Caco-2 (cell line): ENCODE measurements around the gene NFKBIL1. TPM values are rescaled to one million over a fixed set of nuclear protein-coding genes. Genes with fewer than 3 reads are reported as not detected.

Experiments used
- BruUV-seq: library from RNA; stranded (reverse); fragments of 400-500 nt; replicated peaks from 2 replicates; lab custom pipeline; 2021; lab: Mats Ljungman, UMichigan
- CTCF ChIA-PET: fragments of 300-600 bp; sonication (Branson Sonifier 250); formaldehyde crosslinking; loops from one replicate; lab custom pipeline; 2022; ENCODE audit warnings: antibody characterized with exemption; lab: Charles Lee
- POLR2A ChIA-PET: fragments of 300-600 bp; sonication (Branson Sonifier 250); formaldehyde crosslinking; loops from one replicate; lab custom pipeline; 2022; ENCODE audit warnings: antibody characterized with exemption; lab: Charles Lee
- DNase-seq, 2 experiments: peaks; one replicate each; pipeline versions ENCODE4 v3.0.0 to v3.0.0-alpha.2; 2020 to 2022
- H3K27me3 ChIP-seq: replicated peaks from 2 replicates; pipeline ENCODE4 v1.6.0; 2011; ENCODE audit warnings: low read length; ENCODE audit not compliant: control insufficient read depth, insufficient read depth
- H3K36me3 ChIP-seq: 2 replicates; pipeline ENCODE4 v1.5.1; 2011; ENCODE audit warnings: low read length; ENCODE audit not compliant: control insufficient read depth, insufficient read depth
- H3K4me1 ChIP-seq: fragments of 250-450 bp; sonication (Bioruptor Pico); 2 replicates; pipeline ENCODE4 v1.5.1; 2020; ENCODE audit warnings: mild to moderate bottlenecking
- H3K4me3 ChIP-seq: 2 replicates; pipeline ENCODE4 v1.5.1; 2011; ENCODE audit warnings: low read depth, mild to moderate bottlenecking, control low read depth, low read length
- H3K9me3 ChIP-seq: fragments of 250-450 bp; sonication (Bioruptor Pico); 2 replicates; pipeline ENCODE4 v1.5.1; 2020; ENCODE audit warnings: mild to moderate bottlenecking, moderate library complexity
- H3K27ac Mint-ChIP-seq: one replicate; pipeline ENCODE4 v1.8.0; 2022; ENCODE audit warnings: mixed read lengths; ENCODE audit not compliant: unreplicated experiment
- H3K27me3 Mint-ChIP-seq: one replicate; pipeline ENCODE4 v1.8.0; 2022; ENCODE audit warnings: mixed read lengths; ENCODE audit not compliant: insufficient read depth, unreplicated experiment
- H3K36me3 Mint-ChIP-seq: one replicate; pipeline ENCODE4 v1.8.0; 2022; ENCODE audit warnings: mild to moderate bottlenecking, mixed read lengths; ENCODE audit not compliant: insufficient read depth, unreplicated experiment
- H3K4me1 Mint-ChIP-seq: one replicate; pipeline ENCODE4 v1.8.0; 2022; ENCODE audit warnings: low read depth, mixed read lengths; ENCODE audit not compliant: unreplicated experiment
- H3K4me3 Mint-ChIP-seq: one replicate; pipeline ENCODE4 v1.8.0; 2022; ENCODE audit warnings: mild to moderate bottlenecking, moderate library complexity, mixed read lengths; ENCODE audit not compliant: unreplicated experiment
- H3K9me3 Mint-ChIP-seq: one replicate; pipeline ENCODE4 v1.8.0; 2022; ENCODE audit warnings: mixed read lengths; ENCODE audit not compliant: unreplicated experiment
- CTCF ChIP-seq, 2 experiments: fragments of 200-600 bp in 1 of 2; IDR thresholded peaks; 1 replicate in 1 of 2; 2 replicates in 1 of 2; pipeline versions ENCODE4 v1.5.1 to v1.8.0; 2011 to 2022; ENCODE audit warnings: antibody characterized with exemption in 1 of 2, control low read depth in 1 of 2, inconsistent platforms in 1 of 2, low read depth in 1 of 2, low read length in 1 of 2, mild to moderate bottlenecking in 1 of 2, moderate library complexity in 1 of 2; ENCODE audit not compliant: insufficient read depth in 1 of 2, severe bottlenecking in 1 of 2, unreplicated experiment in 1 of 2
- intact Hi-C: fragments of 100-400 bp; cut with micrococcal nuclease; formaldehyde crosslinking; loops from one replicate; pipeline ENCODE4 v1.10.0; 2022; ENCODE audit not compliant: unreplicated experiment
- total RNA-seq: library from RNA; stranded (reverse); gene quantifications from 2 replicates; pipeline ENCODE4 v1.2.3, GENCODE V29; 2022

NFKBIL1 gene
- total RNA-seq, 1 experiment from 2014 or later = 14.7 TPM

GRCh38 chr6:31525932-31526591 lies 21.3 kb upstream of the NFKBIL1 start:
- peaks cover 39% of the 10 kb centered on the region for H3K36me3 Mint-ChIP-seq
- Histone ChIP-seq H3K4me3 (no peak overlapping the region), H3K27me3 (no peaks in the 10 kb centered on the region), H3K4me1 (no peaks in the 10 kb centered on the region), H3K36me3 (peaks cover 4% of the 10 kb centered on the region), H3K9me3 (no peaks in the 10 kb centered on the region)
- H3K4me1 Mint-ChIP-seq = peaks cover 9% of the 10 kb centered on the region
- intact Hi-C loops = loop anchor here (5.0 kb wide), 1 partner anchor 34 kb away; no protein-coding TSS in a partner anchor
- DNase-seq = no peak
- no peaks in the 10 kb centered on the region for H3K9me3 Mint-ChIP-seq
- H3K4me3 Mint-ChIP-seq = no peak overlapping the region
- TF ChIP-seq CTCF (IDR thresholded peaks at IDR 0.05; ENCODE audit: insufficient read depth in 1 of 2, low read depth in 1 of 2, low read length in 1 of 2, severe bottlenecking in 1 of 2, unreplicated experiment in 1 of 2) = no peak
- no peak overlapping the region for H3K27ac Mint-ChIP-seq
- POLR2A ChIA-PET = no interaction called here
- CTCF ChIA-PET = interaction anchor here (0.5 kb wide), 1 partner anchor 389 kb away, joined by 6 read pairs; no protein-coding TSS in a partner anchor
- no TSS peak for BruUV-seq
- no peaks in the 10 kb centered on the region for H3K27me3 Mint-ChIP-seq

DNA sequence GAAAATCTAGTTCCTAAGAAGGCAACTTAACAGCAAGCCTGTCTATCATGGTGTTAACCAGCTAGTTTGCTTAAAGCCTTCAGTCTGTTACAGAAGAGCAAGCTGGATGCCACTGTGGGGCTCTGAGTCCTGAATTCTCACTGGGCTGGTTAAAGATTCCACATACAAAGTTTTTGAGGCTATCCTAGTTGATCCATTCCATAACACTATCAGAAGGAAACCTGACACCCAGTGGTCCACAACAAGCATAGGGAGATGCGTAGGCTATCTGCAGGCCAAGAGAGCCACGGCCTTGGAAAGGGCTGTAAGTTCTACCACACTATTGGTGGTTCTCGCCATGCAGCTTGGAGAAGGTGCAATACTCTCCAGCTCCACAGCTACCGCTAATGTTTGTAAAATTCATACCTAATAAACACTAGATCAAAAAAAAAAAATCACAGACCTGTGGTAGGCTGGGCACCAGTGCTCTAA lies 19.1 kb upstream of the NFKBIL1 start:
- H3K4me1 ChIP-seq = no peaks in the 10 kb centered on the region
- intact Hi-C loops = loop anchor here (5.0 kb wide), 1 partner anchor 36 kb away; no protein-coding TSS in a partner anchor
- H3K4me3 ChIP-seq = no peak overlapping the region
- ChIA-PET POLR2A (interaction anchor here (0.7 to 1.8 kb wide), 2 partner anchors 13 to 16 kb away, joined by 4 to 13 read pairs; partner anchors contain the start of gene DDX39B), CTCF (no interaction called here)
- H3K36me3 ChIP-seq = peaks cover 7% of the 10 kb centered on the region
- no peak for TF ChIP-seq CTCF (IDR thresholded peaks at IDR 0.05; ENCODE audit: insufficient read depth in 1 of 2, low read depth in 1 of 2, low read length in 1 of 2, severe bottlenecking in 1 of 2, unreplicated experiment in 1 of 2)
- Mint-ChIP-seq H3K27ac (no peak overlapping the region), H3K4me3 (no peak overlapping the region), H3K4me1 (peaks cover 9% of the 10 kb centered on the region), H3K9me3 (no peaks in the 10 kb centered on the region), H3K36me3 (peaks cover 61% of the 10 kb centered on the region), H3K27me3 (no peaks in the 10 kb centered on the region)
- no peaks in the 10 kb centered on the region for H3K9me3 ChIP-seq
- no TSS peak for BruUV-seq
- DNase-seq = no peak
- no peaks in the 10 kb centered on the region for H3K27me3 ChIP-seq

DNA sequence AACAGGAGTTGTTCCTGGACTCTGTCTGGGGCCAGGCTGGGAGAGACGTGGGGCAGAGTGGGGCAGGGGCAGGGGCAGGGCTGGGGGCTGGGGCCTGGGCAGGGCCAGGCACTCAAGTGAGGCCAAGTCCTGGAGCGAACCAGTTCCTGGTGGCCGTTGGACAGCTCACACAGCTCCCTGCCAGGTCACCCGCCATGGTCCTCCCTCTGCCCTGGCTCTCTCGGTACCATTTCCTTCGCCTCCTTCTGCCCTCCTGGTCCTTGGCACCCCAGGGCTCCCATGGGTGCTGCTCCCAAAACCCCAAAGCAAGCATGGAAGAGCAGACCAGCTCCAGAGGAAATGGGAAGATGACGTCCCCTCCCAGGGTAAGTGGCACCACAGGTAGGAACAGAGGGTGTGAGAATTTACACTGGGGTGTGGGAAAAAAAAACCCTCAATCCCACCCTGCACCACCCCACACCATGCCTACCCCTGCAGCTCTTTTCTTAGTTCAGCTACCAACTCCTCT lies 18.5 kb upstream of the NFKBIL1 start, which contains the start of gene MCCD1:
TSS of gene MCCD1 (plus strand) at position 142 of the 508 bp plus-strand sequence. CDS start at position 195, 53 bp downstream.
- no peaks in the 10 kb centered on the region for H3K27me3 Mint-ChIP-seq
- no TSS peak for BruUV-seq
- H3K9me3 Mint-ChIP-seq = no peaks in the 10 kb centered on the region
- TF ChIP-seq CTCF (IDR thresholded peaks at IDR 0.05; ENCODE audit: insufficient read depth in 1 of 2, low read depth in 1 of 2, low read length in 1 of 2, severe bottlenecking in 1 of 2, unreplicated experiment in 1 of 2) = no peak
- ChIA-PET POLR2A (interaction anchor here (0.5 to 1.8 kb wide), 3 partner anchors 12 to 66 kb away, joined by 3 to 13 read pairs (median 4); partner anchors contain the start of gene DDX39B), CTCF (no interaction called here)
- H3K9me3 ChIP-seq = no peaks in the 10 kb centered on the region
- intact Hi-C loops = loop anchor here (5.0 kb wide), 1 partner anchor 37 kb away; no protein-coding TSS in a partner anchor
- DNase-seq = no peak
- H3K4me1 ChIP-seq = no peaks in the 10 kb centered on the region
- peaks cover 67% of the 10 kb centered on the region for H3K36me3 Mint-ChIP-seq
- H3K4me1 Mint-ChIP-seq = peaks cover 9% of the 10 kb centered on the region
- H3K4me3 Mint-ChIP-seq = no peak within 1 kb of the TSS
- no peaks in the 10 kb centered on the region for H3K27me3 ChIP-seq
- H3K4me3 ChIP-seq = no peak within 1 kb of the TSS
- H3K27ac Mint-ChIP-seq = no peak within 1 kb of the TSS
- peaks cover 7% of the 10 kb centered on the region for H3K36me3 ChIP-seq
